GM23338 (cell line): ENCODE data around the gene MEAK7. TPM values are rescaled to one million over a fixed set of nuclear protein-coding genes. Genes with fewer than 3 reads are reported as not detected.

Source experiments
- ATAC-seq: fragments of 200-7000 bp; cut with Tn5 transposase; 3 replicates; pipeline ENCODE4 v1.9.1; 2020
- DNase-seq: peaks from one replicate; pipeline ENCODE4 v3.0.0-alpha.2; 2015; ENCODE audit warnings: low spot score
- H2AFZ ChIP-seq: fragments of 200-600 bp; sonication (generic); 2 replicates; pipeline ENCODE4 v1.8.0; 2016; ENCODE audit warnings: antibody characterized with exemption, mild to moderate bottlenecking, moderate library complexity
- H3F3A ChIP-seq: fragments of 200-600 bp; sonication (generic); replicated peaks from 2 replicates; pipeline ENCODE4 v1.8.0; 2017; ENCODE audit warnings: antibody characterized with exemption, mixed run types, low read depth
- H3K27ac ChIP-seq: fragments of 200-600 bp; sonication (generic); 2 replicates; pipeline ENCODE4 v1.6.1; 2016; ENCODE audit warnings: low read depth
- H3K27me3 ChIP-seq: fragments of 200-600 bp; sonication (generic); 2 replicates; pipeline ENCODE4 v1.8.0; 2016; ENCODE audit warnings: mild to moderate bottlenecking, mixed run types, moderate library complexity; ENCODE audit not compliant: insufficient read depth
- H3K36me3 ChIP-seq: fragments of 200-600 bp; sonication (generic); 2 replicates; pipeline ENCODE4 v1.8.0; 2016; ENCODE audit warnings: mild to moderate bottlenecking; ENCODE audit not compliant: insufficient read depth
- H3K4me1 ChIP-seq: fragments of 200-600 bp; sonication (generic); 2 replicates; pipeline ENCODE4 v1.8.0; 2016; ENCODE audit warnings: mild to moderate bottlenecking, moderate library complexity; ENCODE audit not compliant: insufficient read depth
- H3K4me2 ChIP-seq: fragments of 200-600 bp; sonication (generic); 2 replicates; pipeline ENCODE4 v1.7.1; 2017; ENCODE audit warnings: mixed run types
- H3K4me3 ChIP-seq: fragments of 200-600 bp; sonication (generic); 2 replicates; pipeline ENCODE4 v1.6.1; 2016; ENCODE audit warnings: mixed run types
- H3K79me2 ChIP-seq: fragments of 200-600 bp; sonication (generic); replicated peaks from 2 replicates; pipeline ENCODE4 v1.8.0; 2017; ENCODE audit warnings: mild to moderate bottlenecking; ENCODE audit not compliant: insufficient read depth
- H3K9me2 ChIP-seq: fragments of 200-600 bp; sonication (generic); 2 replicates; pipeline ENCODE4 v1.8.0; 2017; ENCODE audit not compliant: insufficient read depth
- H4K20me1 ChIP-seq: fragments of 200-600 bp; sonication (generic); replicated peaks from 2 replicates; pipeline ENCODE4 v1.8.0; 2017; ENCODE audit warnings: mild to moderate bottlenecking; ENCODE audit not compliant: insufficient read depth
- H3K27ac Mint-ChIP-seq: 2 replicates; pipeline ENCODE4 v1.8.0; 2020; ENCODE audit warnings: inconsistent platforms, mild to moderate bottlenecking, moderate library complexity, mixed read lengths
- H3K27me3 Mint-ChIP-seq: 3 replicates; pipeline ENCODE4 v1.8.0; 2022; ENCODE audit warnings: low read depth, mild to moderate bottlenecking, moderate library complexity, mixed read lengths, inconsistent platforms; ENCODE audit not compliant: insufficient read depth, poor library complexity
- H3K36me3 Mint-ChIP-seq: 3 replicates; pipeline ENCODE4 v1.8.0; 2021; ENCODE audit warnings: low read depth, mild to moderate bottlenecking, inconsistent platforms, moderate library complexity, mixed read lengths
- H3K4me1 Mint-ChIP-seq: 3 replicates; pipeline ENCODE4 v1.8.0; 2020; ENCODE audit warnings: mild to moderate bottlenecking, inconsistent platforms, mixed read lengths
- H3K4me3 Mint-ChIP-seq: 3 replicates; pipeline ENCODE4 v1.8.0; 2021; ENCODE audit warnings: moderate library complexity, mild to moderate bottlenecking, inconsistent platforms, mixed read lengths
- H3K9me3 Mint-ChIP-seq: 3 replicates; pipeline ENCODE4 v1.8.0; 2020; ENCODE audit warnings: moderate library complexity, mild to moderate bottlenecking, inconsistent platforms, mixed read lengths
- CREB1 ChIP-seq: fragments of 250-450 bp; sonication (Bioruptor Pico); IDR thresholded peaks from 2 replicates; pipeline ENCODE4 v1.5.0; 2020; ENCODE audit warnings: low read depth, mild to moderate bottlenecking, moderate library complexity
- EZH2 ChIP-seq: fragments of 200-600 bp; sonication (generic); IDR thresholded peaks from one replicate; pipeline ENCODE4 v1.8.0; 2017; ENCODE audit warnings: antibody characterized with exemption, mild to moderate bottlenecking, low read depth; ENCODE audit not compliant: unreplicated experiment
- EZH2phosphoT487 ChIP-seq: fragments of 200-600 bp; sonication (generic); IDR thresholded peaks from one replicate; pipeline ENCODE4 v1.8.1; 2018; ENCODE audit warnings: antibody characterized with exemption; ENCODE audit not compliant: unreplicated experiment
- JUNB ChIP-seq: IDR thresholded peaks from one replicate; pipeline ENCODE4 v1.6.1; 2016; ENCODE audit warnings: antibody characterized with exemption; ENCODE audit not compliant: unreplicated experiment
- NANOG ChIP-seq: IDR thresholded peaks from 2 replicates; pipeline ENCODE4 v1.6.1; 2016; ENCODE audit warnings: antibody characterized with exemption, borderline replicate concordance
- POLR2AphosphoS5 ChIP-seq: IDR thresholded peaks from 2 replicates; pipeline ENCODE4 v1.6.1; 2016; ENCODE audit warnings: antibody characterized with exemption, low read depth
- STAT1 ChIP-seq: IDR thresholded peaks from one replicate; pipeline ENCODE4 v1.6.1; 2016; ENCODE audit warnings: antibody characterized with exemption; ENCODE audit not compliant: unreplicated experiment
- ZNF114 ChIP-seq: fragments of 250-450 bp; sonication (Bioruptor Pico); IDR thresholded peaks from 2 replicates; pipeline ENCODE4 v1.5.0; 2020; ENCODE audit warnings: mild to moderate bottlenecking, moderate library complexity
- ZNF331 ChIP-seq: fragments of 250-450 bp; sonication (Bioruptor Pico); IDR thresholded peaks from 2 replicates; pipeline ENCODE4 v1.5.0; 2020; ENCODE audit warnings: low read depth, mild to moderate bottlenecking, moderate library complexity
- polyA plus RNA-seq: library from polyadenylated mRNA; unstranded; fragments of >200 nt; fragmentation: Nextera tagmentation; extraction: Ambion mirVana; gene quantifications from 2 replicates; pipeline ENCODE4 v1.2.1, GENCODE V29; 2016
- total RNA-seq: library from RNA; depleted of rRNA; stranded (reverse); fragments of >200 nt; shearing (Covaris generic); gene quantifications from 2 replicates; pipeline ENCODE4 v1.2.3, GENCODE V29; 2014
- TF ChIP-seq, protein P1 (sequence below): IDR thresholded peaks from 2 replicates; pipeline ENCODE4 v1.6.1; 2016; ENCODE audit warnings: antibody characterized with exemption
- TF ChIP-seq, protein P2 (sequence below), 2 experiments: fragments of 200-600 bp in 1 of 2; sonication (generic) in 1 of 2; conservative IDR thresholded peaks; 2 replicates each; pipeline versions ENCODE4 v1.5.1 to v1.6.1; 2016 to 2017; ENCODE audit warnings: antibody characterized with exemption in 2 of 2, low read depth in 2 of 2, mild to moderate bottlenecking in 2 of 2, moderate library complexity in 1 of 2
- TF ChIP-seq, protein P3 (sequence below): fragments of 250-450 bp; sonication (Bioruptor Pico); IDR thresholded peaks from 2 replicates; pipeline ENCODE4 v1.5.0; 2020; ENCODE audit warnings: mild to moderate bottlenecking, moderate library complexity
- TF ChIP-seq, protein P4 (sequence below): IDR thresholded peaks from one replicate; pipeline ENCODE4 v1.6.1; 2018; ENCODE audit warnings: antibody characterized with exemption; ENCODE audit not compliant: unreplicated experiment

MEAK7 gene
- total and polyA plus RNA-seq, 2 experiments from 2014 or later = 7.5 to 17.2 TPM

DNA sequence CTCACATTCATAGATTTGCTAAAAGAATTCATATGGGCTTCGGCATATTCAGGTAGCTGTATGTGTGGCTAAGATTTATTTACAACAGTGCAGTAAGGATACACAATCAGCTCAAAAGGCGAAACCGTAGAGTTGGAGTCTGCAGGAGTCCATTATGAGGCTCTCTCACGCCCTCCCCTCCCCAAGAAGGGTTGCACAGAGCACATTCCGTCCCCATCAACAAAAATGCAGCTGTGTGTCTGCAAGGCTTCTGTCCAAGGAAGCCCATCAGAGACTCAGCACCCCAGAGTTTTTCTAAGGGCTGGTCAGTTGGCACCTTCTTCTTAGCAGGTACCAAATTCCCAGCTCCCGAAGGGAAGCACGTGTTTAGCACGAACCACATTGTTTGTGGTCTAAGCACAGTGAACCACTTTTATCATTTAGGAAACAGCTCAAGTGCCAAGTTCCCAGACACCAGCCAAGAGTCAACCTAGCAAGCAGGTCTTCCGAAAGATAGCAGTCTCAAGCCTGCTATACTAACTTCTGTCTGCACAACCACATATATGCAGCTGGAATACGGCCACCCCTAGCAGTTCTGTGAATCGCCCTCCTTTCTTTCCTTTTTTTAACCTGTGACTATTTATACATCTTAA, 28.5 kb upstream of the MEAK7 start:
- H3K9me3 Mint-ChIP-seq = peaks cover 17% of the 10 kb centered on the region
- H3K4me1 Mint-ChIP-seq = peaks cover 36% of the 10 kb centered on the region
- H3K9me2 ChIP-seq = peaks cover 4% of the 10 kb centered on the region
- no peaks in the 10 kb centered on the region for H4K20me1 ChIP-seq
- TF ChIP-seq CREB1 (CRISPR knock-in tag) (no peak), EZH2phosphoT487 (no peak), JUNB (no peak), STAT1 (no peak), ZNF331 (CRISPR knock-in tag) (no peak), POLR2AphosphoS5 (no peak), EZH2 (no peak), ZNF114 (CRISPR knock-in tag) (no peak), NANOG (no peak)
- TF ChIP-seq, protein P1, sequence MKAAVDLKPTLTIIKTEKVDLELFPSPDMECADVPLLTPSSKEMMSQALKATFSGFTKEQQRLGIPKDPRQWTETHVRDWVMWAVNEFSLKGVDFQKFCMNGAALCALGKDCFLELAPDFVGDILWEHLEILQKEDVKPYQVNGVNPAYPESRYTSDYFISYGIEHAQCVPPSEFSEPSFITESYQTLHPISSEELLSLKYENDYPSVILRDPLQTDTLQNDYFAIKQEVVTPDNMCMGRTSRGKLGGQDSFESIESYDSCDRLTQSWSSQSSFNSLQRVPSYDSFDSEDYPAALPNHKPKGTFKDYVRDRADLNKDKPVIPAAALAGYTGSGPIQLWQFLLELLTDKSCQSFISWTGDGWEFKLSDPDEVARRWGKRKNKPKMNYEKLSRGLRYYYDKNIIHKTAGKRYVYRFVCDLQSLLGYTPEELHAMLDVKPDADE = no peak
- TF ChIP-seq, protein P2, sequence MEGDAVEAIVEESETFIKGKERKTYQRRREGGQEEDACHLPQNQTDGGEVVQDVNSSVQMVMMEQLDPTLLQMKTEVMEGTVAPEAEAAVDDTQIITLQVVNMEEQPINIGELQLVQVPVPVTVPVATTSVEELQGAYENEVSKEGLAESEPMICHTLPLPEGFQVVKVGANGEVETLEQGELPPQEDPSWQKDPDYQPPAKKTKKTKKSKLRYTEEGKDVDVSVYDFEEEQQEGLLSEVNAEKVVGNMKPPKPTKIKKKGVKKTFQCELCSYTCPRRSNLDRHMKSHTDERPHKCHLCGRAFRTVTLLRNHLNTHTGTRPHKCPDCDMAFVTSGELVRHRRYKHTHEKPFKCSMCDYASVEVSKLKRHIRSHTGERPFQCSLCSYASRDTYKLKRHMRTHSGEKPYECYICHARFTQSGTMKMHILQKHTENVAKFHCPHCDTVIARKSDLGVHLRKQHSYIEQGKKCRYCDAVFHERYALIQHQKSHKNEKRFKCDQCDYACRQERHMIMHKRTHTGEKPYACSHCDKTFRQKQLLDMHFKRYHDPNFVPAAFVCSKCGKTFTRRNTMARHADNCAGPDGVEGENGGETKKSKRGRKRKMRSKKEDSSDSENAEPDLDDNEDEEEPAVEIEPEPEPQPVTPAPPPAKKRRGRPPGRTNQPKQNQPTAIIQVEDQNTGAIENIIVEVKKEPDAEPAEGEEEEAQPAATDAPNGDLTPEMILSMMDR (conservative IDR thresholded peaks at IDR 0.05; ENCODE audit: low read depth in 2 of 2) = no peak
- TF ChIP-seq, protein P3, sequence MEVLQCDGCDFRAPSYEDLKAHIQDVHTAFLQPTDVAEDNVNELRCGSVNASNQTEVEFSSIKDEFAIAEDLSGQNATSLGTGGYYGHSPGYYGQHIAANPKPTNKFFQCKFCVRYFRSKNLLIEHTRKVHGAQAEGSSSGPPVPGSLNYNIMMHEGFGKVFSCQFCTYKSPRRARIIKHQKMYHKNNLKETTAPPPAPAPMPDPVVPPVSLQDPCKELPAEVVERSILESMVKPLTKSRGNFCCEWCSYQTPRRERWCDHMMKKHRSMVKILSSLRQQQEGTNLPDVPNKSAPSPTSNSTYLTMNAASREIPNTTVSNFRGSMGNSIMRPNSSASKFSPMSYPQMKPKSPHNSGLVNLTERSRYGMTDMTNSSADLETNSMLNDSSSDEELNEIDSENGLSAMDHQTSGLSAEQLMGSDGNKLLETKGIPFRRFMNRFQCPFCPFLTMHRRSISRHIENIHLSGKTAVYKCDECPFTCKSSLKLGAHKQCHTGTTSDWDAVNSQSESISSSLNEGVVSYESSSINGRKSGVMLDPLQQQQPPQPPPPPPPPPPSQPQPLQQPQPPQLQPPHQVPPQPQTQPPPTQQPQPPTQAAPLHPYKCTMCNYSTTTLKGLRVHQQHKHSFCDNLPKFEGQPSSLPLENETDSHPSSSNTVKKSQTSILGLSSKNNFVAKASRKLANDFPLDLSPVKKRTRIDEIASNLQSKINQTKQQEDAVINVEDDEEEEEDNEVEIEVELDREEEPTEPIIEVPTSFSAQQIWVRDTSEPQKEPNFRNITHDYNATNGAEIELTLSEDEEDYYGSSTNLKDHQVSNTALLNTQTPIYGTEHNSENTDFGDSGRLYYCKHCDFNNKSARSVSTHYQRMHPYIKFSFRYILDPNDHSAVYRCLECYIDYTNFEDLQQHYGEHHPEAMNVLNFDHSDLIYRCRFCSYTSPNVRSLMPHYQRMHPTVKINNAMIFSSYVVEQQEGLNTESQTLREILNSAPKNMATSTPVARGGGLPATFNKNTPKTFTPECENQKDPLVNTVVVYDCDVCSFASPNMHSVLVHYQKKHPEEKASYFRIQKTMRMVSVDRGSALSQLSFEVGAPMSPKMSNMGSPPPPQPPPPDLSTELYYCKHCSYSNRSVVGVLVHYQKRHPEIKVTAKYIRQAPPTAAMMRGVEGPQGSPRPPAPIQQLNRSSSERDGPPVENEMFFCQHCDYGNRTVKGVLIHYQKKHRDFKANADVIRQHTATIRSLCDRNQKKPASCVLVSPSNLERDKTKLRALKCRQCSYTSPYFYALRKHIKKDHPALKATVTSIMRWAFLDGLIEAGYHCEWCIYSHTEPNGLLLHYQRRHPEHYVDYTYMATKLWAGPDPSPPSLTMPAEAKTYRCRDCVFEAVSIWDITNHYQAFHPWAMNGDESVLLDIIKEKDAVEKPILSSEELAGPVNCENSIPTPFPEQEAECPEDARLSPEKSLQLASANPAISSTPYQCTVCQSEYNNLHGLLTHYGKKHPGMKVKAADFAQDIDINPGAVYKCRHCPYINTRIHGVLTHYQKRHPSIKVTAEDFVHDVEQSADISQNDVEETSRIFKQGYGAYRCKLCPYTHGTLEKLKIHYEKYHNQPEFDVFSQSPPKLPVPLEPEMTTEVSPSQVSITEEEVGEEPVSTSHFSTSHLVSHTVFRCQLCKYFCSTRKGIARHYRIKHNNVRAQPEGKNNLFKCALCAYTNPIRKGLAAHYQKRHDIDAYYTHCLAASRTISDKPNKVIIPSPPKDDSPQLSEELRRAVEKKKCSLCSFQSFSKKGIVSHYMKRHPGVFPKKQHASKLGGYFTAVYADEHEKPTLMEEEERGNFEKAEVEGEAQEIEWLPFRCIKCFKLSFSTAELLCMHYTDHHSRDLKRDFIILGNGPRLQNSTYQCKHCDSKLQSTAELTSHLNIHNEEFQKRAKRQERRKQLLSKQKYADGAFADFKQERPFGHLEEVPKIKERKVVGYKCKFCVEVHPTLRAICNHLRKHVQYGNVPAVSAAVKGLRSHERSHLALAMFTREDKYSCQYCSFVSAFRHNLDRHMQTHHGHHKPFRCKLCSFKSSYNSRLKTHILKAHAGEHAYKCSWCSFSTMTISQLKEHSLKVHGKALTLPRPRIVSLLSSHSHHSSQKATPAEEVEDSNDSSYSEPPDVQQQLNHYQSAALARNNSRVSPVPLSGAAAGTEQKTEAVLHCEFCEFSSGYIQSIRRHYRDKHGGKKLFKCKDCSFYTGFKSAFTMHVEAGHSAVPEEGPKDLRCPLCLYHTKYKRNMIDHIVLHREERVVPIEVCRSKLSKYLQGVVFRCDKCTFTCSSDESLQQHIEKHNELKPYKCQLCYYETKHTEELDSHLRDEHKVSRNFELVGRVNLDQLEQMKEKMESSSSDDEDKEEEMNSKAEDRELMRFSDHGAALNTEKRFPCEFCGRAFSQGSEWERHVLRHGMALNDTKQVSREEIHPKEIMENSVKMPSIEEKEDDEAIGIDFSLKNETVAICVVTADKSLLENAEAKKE (CRISPR knock-in tag) = no peak
- TF ChIP-seq, protein P4, sequence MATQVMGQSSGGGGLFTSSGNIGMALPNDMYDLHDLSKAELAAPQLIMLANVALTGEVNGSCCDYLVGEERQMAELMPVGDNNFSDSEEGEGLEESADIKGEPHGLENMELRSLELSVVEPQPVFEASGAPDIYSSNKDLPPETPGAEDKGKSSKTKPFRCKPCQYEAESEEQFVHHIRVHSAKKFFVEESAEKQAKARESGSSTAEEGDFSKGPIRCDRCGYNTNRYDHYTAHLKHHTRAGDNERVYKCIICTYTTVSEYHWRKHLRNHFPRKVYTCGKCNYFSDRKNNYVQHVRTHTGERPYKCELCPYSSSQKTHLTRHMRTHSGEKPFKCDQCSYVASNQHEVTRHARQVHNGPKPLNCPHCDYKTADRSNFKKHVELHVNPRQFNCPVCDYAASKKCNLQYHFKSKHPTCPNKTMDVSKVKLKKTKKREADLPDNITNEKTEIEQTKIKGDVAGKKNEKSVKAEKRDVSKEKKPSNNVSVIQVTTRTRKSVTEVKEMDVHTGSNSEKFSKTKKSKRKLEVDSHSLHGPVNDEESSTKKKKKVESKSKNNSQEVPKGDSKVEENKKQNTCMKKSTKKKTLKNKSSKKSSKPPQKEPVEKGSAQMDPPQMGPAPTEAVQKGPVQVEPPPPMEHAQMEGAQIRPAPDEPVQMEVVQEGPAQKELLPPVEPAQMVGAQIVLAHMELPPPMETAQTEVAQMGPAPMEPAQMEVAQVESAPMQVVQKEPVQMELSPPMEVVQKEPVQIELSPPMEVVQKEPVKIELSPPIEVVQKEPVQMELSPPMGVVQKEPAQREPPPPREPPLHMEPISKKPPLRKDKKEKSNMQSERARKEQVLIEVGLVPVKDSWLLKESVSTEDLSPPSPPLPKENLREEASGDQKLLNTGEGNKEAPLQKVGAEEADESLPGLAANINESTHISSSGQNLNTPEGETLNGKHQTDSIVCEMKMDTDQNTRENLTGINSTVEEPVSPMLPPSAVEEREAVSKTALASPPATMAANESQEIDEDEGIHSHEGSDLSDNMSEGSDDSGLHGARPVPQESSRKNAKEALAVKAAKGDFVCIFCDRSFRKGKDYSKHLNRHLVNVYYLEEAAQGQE = no peak
- peaks cover 16% of the 10 kb centered on the region for H3K27me3 Mint-ChIP-seq
- H3K36me3 Mint-ChIP-seq = peaks cover 19% of the 10 kb centered on the region
- H3K27ac ChIP-seq = peak overlapping the region; percentile 56
- H3K4me3 ChIP-seq = no peak overlapping the region
- H3K27me3 ChIP-seq = no peaks in the 10 kb centered on the region
- H3K4me3 Mint-ChIP-seq = no peak overlapping the region
- H3K79me2 ChIP-seq = no peaks in the 10 kb centered on the region
- H3K27ac Mint-ChIP-seq = peak overlapping the region; percentile 67; the same call in 1 of the 2 replicates
- H3K36me3 ChIP-seq = no peaks in the 10 kb centered on the region
- no peaks in the 10 kb centered on the region; the same call in 1 of the 2 replicates for H3F3A ChIP-seq
- peak overlapping the region; percentile 15; the same call in 1 of the 2 replicates for H3K4me2 ChIP-seq
- no peak overlapping the region for H2AFZ ChIP-seq
- peaks cover 25% of the 10 kb centered on the region for H3K4me1 ChIP-seq
- no peak for DNase-seq
- no peak for ATAC-seq
